Measurements from ENCODE around the gene PAM. TPM values are rescaled to one million over a fixed set of nuclear protein-coding genes. Genes with fewer than 3 reads are reported as not detected.

Gene PAM
- 160 TPM for total RNA-seq

GRCh38 chr5:102754767-102755431, at the start of gene PAM:
Gene PAM, plus strand, starts transcription at chr5:102755305. Its CDS starts 110,891 bp downstream, at chr5:102866196.

